NB4 (cell line): Measurements from ENCODE around the gene TET2.

Experiments used
- DNase-seq: peaks from one replicate; pipeline ENCODE4 v3.0.0; 2010; ENCODE audit warnings: low read depth
- H3K4me3 ChIP-seq: one replicate; pipeline ENCODE4 v1.5.1; 2011; ENCODE audit warnings: mild to moderate bottlenecking, low read depth, low read length, moderate library complexity
- MYC ChIP-seq: IDR thresholded peaks from 2 replicates; pipeline ENCODE4 v1.6.1; 2011; ENCODE audit warnings: low read depth, low read length
- POLR2A ChIP-seq: IDR thresholded peaks from 2 replicates; pipeline ENCODE4 v1.6.1; 2011; ENCODE audit warnings: mild to moderate bottlenecking; ENCODE audit not compliant: insufficient read length; ENCODE audit errors: extremely low read depth
- TF ChIP-seq, protein P1 (sequence below): IDR thresholded peaks from 2 replicates; pipeline ENCODE4 v1.6.1; 2011; ENCODE audit warnings: low read depth, low read length
- TF ChIP-seq, protein P2 (sequence below): IDR thresholded peaks from one replicate; pipeline ENCODE4 v1.5.1; 2012; ENCODE audit warnings: low read depth, low read length

The TET2 gene

DNA sequence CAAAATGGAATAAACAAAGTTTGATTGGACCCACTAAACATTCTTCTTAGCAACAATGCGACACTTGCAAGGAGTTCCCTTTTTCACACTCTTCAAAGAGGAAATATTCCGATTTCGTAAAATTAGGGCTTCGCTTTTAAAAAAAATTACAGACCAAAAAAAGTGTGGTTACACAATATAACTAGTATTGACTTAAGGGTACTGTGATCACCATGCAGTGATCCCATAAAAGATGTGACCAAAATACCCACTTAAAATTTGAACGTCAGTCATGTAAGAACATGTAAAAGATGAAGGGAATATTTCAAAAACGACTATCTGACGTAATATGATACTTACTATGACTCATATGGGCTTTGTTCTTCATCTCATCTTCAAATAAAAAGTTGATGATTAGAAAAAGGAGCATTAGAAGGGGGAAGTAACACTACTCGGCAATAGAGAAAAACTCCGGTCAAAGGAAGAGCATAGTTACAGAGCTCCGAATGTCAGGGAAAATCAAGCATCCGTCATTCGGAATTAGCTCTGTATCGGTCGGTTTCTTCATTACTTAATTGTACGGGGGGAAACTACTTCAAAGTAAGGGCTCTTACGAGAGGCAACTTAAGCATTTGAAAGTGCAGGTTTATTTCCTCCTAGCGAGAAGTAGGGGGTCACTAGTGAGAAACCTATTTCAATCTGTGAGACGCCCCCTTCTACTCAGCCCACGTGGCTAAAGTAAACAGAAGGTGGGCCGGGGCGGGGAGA, 1.3 kb upstream of the TET2 start:
- DNase-seq, result peak; percentile 75
- TF ChIP-seq, protein P1, sequence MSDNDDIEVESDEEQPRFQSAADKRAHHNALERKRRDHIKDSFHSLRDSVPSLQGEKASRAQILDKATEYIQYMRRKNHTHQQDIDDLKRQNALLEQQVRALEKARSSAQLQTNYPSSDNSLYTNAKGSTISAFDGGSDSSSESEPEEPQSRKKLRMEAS, result peak; percentile 52; the same call in 1 of the 2 replicates
- TF ChIP-seq, protein P2, sequence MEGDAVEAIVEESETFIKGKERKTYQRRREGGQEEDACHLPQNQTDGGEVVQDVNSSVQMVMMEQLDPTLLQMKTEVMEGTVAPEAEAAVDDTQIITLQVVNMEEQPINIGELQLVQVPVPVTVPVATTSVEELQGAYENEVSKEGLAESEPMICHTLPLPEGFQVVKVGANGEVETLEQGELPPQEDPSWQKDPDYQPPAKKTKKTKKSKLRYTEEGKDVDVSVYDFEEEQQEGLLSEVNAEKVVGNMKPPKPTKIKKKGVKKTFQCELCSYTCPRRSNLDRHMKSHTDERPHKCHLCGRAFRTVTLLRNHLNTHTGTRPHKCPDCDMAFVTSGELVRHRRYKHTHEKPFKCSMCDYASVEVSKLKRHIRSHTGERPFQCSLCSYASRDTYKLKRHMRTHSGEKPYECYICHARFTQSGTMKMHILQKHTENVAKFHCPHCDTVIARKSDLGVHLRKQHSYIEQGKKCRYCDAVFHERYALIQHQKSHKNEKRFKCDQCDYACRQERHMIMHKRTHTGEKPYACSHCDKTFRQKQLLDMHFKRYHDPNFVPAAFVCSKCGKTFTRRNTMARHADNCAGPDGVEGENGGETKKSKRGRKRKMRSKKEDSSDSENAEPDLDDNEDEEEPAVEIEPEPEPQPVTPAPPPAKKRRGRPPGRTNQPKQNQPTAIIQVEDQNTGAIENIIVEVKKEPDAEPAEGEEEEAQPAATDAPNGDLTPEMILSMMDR, result no peak
- H3K4me3 ChIP-seq, result peak overlapping the region; percentile 66

DNA sequence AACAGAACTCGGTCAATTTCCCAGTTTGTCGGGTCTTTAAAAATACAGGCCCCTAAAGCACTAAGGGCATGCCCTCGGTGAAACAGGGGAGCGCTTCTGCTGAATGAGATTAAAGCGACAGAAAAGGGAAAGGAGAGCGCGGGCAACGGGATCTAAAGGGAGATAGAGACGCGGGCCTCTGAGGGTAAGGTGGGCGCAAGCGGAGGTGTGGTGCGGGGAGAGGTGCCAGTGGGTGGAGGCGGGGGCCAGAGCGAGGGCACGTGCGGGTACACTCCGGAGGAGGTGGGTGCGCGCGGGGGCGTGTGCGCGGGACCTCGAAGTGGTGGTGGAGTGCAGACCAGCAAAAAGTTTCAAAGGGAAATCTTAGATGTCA, 787 bp upstream of the TET2 start:
- peak overlapping the region; percentile 66 for H3K4me3 ChIP-seq
- TF ChIP-seq, protein P2, result no peak
- TF ChIP-seq POLR2A (no peak), MYC (no peak)
- TF ChIP-seq, protein P1, result no peak
- no peak for DNase-seq

DNA sequence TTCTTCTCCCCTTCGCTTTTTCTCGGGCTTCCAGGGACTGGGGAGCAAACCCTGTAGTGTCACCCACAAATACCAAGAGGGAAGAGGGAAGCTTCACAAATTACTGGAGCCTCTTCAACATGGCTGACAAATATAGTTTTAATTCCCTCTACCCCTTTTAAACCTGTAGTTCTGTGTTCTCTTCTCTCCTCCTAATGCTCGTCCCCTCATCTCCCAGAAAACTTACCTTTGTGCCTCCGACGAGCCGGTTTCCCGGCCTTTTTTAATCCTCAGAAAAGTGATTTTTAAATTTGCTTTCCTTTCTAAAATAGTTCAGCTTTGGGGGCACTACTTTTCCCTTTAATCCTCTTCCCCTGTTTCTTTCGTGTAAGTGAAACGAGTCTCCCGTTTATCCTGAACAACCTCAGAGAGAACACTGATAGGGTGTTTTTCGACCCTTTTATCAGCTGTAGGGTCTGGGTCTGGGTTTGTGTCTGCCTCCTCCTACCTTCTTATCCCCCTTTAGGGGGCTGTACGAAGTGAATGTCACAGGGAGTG, 408 bp downstream of the TET2 start:
- TF ChIP-seq MYC (no peak), POLR2A (no peak)
- TF ChIP-seq, protein P1, result no peak
- TF ChIP-seq, protein P2, result no peak
- no peak for DNase-seq
- H3K4me3 ChIP-seq, result peak overlapping the region; percentile 99

DNA sequence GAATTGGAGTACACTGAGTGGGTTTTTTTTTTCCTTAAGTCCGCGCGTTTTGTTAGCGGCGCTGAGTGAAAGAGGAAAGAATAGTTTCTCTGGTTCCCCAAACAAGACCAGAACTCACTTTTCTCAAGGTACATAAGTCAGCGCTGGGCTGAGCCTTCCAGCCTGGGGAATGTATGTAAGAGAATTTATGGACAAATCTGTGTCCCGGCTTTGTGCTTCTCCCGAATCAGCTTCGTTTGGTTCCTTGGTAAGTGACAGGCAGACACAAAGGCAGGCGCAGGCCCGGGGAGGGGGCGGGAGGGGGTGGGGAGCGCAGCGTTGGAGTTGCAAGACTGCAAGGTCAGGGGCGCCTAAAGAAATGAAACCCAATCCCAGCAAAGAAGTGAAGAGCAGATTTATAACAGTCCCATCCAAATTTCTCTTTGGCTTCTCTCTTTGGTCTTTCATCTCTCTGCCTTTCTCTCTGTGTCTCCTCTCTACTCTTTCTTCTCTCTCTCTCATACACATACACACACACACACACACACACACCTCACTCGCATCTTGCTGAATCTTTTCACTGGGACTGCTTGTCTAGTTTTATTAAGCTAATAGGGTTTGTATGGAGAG, 981 bp downstream of the TET2 start:
- peak; percentile 65 for DNase-seq
- peak overlapping the region; percentile 99 for H3K4me3 ChIP-seq
- TF ChIP-seq POLR2A, result no peak
- TF ChIP-seq, protein P1, result no peak
- TF ChIP-seq, protein P2, result no peak
- no peak for TF ChIP-seq MYC

DNA sequence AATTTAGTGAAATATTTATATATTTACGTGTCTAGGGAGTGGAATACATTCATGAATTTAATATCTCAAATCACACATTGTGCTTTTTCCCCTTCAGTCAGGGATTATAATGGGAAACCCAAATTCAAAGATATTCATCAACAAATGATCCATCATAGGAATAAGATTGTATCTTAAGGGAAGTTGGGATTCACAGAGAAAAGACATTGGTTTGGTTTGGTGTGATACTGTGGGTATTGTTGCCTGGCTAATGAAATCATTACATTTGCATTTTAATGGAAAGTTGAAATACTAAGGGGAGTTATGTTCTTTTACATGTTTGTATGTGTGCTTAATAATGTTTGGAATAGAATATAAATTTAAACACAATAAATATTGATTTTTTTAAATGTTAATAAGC, 1.7 kb downstream of the TET2 start:
- TF ChIP-seq POLR2A, result no peak
- TF ChIP-seq, protein P1, result no peak
- TF ChIP-seq, protein P2, result no peak
- TF ChIP-seq MYC, result no peak
- peak overlapping the region; percentile 99 for H3K4me3 ChIP-seq

More for the DNA sequence above, 1.7 kb downstream of the TET2 start:
- DNase-seq, result no peak
